Stimulated activated CD4-positive, alpha-beta T cell treated with anti-CD3 and anti-CD28 coated beads, TNF-alpha, amount 100 ng/mL, for 4 hours (primary cell): ENCODE measurements around the gene OR7D2.
A peak's percentile ranks its signal among the peaks of the same experiment; 100 is the strongest.
"Not testable (repeated sequence)": the region's sequence is repeated elsewhere in the genome, so short reads cannot be mapped to it uniquely, and the experiment has no call there.

Experiments
- DNase-seq, 3 experiments: peaks; one replicate each; pipeline ENCODE4 v3.0.0-alpha.2; 2020; ENCODE audit warnings: low read depth in 3 of 3

OR7D2 gene

DNA sequence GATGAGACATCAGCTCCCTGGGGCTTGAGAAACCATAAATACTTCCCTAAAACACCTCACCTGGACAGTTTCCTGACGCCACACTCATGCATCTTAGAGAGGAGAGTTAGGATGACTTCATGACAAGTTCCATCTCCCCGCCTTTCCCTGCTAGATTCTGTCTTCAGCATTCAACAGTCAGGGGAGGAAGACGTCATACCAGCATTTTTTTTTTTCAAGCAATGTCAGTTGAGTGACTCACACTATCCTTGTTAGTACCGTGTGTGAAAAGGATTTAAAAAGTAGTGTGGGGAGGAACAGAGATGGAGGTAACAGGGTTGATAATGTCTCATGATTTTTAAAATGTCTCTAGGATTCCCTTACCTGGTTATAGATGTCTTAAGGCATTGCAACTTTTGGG, at the start of gene OR7D2:
TSS of gene OR7D2 (plus strand) at position 79 of the 400 bp plus-strand sequence. CDS start 6,803 bp downstream, outside the sequence.
- DNase-seq, result no peak

DNA sequence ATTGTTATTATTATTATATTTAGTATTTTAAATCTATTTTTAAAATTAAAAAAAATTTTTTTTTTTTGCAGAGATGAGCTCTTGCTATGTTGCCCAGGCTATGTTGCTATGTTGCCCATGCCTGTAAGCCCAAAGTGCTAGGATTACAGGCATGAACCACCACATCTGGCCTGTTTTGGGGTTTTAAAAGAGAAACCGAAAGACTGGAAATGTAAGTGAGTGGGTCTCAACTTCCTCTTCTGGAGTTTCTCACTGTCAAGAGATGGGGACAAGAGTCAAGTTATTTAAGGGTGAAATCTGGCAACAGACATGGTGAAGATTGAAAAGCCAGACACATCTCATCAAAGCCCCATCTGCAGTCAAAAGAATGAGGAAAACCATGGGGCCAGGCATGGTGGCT, 47.8 kb upstream of the OR7D2 start:
- DNase-seq, result no peak

DNA sequence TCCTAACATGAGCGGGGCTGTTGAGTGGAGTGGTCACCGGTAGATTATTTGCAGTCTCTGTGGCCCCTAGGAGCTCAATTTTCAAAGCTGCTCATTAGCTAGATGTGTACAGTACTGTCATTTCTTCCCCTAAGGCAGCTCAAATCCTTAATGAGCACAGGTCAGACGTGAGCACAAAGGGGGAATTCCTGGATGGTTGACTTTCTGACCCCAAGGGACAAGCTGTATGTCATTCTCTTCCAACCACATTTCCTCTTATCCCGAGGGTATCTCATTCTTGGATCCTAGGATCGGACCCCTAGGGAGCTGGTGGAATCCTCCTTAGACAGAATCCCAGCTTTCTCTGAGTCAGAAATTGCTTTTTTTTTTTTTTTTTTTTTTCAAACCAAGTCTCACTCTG, 46.4 kb upstream of the OR7D2 start:
- no peak for DNase-seq

DNA sequence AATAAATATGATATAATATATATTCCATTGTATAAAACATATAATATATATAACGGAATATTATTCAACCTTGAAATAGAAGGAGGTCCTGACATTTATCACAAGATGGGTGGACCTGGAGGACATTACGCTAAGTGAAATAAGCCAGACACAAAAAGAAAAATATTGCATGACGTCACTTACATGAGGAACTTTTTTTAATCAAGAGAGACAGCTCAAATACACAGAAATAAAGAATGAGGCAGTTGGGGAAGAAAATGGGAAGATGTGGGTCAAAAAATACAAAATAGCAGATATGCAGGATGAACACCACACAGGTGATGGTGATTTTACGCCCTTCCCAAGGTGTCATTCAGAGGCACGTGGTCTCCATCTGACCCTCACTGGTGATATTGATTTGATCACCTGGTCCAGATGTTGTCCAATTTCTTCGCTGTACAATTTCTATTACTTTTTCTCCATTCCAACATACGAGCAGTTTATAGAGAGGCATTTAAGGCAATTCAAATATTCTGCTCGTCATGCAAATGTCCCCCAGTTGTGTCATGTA, 39.1 kb upstream of the OR7D2 start:
- DNase-seq, result no peak

DNA sequence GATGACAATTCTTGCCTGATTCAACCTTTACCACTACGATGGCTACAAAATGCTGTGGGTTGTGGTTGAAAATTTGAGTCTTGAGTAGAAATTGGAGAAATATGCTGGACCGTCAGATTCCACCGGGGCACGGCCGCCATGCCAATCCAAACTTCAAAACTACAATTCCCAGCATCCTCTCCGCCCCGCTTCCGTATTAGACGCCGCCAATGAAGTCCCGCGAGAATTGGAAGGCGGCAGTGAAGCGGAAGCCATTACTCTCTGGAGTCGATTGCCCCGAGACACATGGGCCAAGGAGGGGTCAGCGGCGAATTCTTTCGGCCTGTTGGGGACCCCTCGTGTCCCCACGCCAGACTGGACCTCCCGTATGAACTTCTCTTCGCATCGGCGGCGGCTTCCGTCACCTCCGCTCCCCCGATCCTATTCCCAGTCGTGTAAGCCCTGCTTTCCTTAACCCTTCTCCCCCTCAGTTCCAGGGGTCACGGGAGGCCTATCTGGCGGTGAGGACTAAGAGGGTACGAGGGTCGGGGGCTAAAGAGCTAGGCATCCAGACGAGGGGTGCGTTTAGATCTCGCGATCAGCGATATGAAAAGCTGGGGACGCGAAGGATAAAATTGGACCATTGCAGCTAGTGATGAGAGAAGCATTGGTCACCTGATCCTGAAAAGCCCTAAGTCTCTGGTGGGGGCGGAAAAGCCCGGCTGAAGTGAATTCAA, 38.5 kb upstream of the OR7D2 start, which contains the start of gene ZNF317:
TSS of gene ZNF317 (plus strand) at position 239 of the 716 bp plus-strand sequence. CDS start 15,620 bp downstream, outside the sequence.
- peak; percentile 72 to 82 (median 82) for DNase-seq

DNA sequence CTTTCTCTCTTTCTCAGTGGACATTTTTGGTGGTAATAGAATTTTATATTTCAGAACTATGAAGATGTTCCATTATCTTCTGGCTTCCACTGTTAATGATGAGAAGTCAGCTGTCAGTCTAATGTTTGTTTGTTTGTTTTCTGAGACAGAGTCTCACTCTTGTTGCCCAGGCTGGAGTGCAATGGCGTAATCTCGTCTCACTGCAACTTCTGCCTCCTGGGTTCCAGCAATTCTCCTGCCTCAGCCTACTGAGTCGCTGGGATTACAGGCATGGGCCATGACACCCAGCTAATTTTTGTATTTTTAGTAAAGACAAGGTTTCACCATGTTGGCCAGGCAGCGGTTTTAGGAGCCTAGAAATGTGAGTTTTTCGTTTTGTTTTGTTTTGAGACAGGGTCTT, 33.9 kb upstream of the OR7D2 start:
- no peak for DNase-seq

DNA sequence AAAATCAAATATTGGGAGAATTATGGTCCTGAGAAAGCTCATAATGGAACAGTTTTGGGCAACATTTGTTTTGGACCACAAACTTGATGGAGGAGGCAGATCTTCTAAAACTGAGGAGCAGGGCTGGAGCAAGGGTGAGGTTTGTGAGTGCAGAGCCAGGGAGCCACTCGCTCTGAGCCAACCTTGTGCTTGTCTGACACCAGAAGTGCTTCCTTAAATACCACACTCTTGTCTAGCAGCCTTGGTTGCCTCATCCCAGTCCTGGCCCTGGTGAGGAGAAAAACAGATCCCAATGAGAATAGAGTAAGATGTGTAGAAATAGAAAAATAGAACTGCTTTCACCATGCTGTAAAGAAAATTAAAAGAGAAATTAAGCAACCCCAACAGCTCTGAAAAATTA, 31.9 kb upstream of the OR7D2 start:
- no peak for DNase-seq

DNA sequence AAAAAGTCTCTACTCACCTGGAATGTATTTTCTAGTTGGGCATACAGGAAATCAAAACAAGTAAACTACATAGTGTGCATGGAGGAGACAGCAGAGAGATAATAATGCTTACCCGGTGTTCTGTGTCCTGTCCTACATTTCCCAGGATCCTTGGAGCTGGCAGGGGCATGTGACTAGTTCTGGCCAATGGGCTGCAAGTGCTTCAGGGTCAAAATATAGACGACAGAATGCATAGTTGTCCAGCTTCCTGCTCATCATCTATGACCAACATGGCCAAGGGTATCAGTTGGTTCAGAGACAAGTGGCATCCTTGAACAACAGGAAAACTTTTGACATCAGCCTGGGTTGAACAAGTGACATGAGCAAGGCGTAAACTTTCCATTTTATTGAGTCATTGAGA, 30.1 kb upstream of the OR7D2 start:
- DNase-seq, result no peak

DNA sequence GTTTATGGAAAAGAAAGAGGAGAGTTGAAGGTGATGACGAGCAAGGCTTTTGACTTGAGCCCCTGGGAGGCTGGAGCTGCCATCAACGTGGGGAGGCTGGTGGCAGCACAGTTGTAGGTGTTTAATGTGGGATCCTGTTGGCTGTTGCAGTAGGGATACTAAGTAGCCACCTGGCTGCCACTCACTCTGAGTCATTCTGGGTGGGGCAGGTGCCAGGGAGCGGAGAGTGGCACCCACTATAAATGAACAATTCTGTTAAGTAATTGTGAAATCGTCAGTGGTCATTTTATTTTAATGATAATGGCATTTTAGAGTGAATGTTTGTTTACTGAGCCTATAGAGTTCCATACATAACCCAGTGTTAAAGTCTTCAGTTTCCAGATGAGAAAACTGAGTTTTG, 28.8 kb upstream of the OR7D2 start:
- DNase-seq, result no peak

DNA sequence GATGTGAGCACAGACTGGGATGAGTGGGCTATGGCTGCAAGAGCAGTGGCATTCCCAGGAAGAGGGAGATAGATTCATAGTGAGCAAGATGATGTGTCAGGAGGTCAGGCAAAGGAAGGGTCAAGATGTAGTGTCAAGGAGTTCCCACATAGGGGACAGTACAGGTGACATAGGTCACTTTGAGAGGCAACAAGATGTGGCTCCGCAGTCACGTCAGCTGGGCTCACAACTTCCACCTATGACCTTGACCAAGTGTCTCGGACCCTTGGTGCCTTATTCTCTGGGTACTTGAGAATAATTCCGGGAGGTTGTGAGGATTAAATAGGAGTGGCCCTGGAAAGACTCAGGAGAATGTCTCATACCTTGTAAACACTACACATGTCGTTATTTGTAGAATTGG, 28.1 kb upstream of the OR7D2 start:
- no peak for DNase-seq

DNA sequence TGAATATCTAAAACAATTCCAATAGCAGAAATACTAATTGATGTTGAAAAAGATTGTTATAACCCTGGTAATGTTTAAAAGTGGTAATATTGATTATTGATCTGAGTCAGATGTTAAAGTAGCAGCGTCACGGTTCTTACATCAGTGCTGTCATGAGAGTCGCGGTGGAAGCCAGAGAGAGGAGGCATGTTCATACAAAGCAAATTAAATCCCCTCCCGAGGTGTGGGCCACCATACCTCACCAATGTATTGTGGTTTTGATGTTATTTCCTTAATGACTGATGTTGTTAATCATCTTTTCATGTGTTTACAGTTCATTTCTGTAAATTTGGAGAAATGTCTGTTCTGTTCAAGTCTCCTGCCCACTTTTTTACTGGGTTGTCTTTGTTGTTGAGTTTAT, 27.4 kb upstream of the OR7D2 start:
- DNase-seq, result no peak

DNA sequence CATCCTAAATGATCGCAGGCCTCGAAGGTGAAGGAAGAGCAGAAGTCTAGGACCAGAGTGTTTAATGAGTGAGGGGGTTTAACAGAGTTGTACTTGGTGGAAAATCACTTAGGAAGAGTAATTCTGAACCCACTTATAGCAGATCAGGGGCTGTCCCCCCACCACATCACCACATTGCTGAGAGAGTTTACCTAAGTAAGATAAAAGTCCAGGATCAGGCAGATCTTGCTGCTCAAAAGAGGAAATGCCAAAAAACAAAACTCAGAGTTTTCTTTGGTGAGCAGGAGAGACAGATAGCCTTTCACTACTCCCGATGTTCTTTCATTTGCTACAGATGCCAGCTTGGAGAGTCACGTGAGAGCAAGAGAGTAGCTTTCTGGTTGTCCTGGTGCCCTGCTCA, 23.2 kb upstream of the OR7D2 start:
- no peak for DNase-seq

DNA sequence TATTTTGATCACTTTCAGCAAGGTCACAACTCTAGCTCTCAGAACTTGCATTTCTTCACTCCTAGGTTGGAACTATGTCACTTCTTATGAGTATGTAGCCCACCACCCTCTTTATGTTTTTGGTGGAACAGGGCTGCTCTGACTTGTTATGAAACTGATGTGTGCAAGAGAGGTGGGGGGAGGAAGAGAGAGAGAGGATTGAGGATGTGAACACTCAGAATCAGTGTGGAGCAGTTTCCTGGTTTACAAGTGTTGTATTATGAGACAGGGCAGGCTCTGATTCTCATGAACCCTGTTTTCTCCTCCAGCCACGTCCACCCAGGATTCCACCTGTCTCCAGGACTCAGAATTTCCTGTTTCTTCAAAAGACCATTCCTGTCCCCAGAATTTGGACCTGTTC, 22.5 kb upstream of the OR7D2 start:
- DNase-seq, result no peak

DNA sequence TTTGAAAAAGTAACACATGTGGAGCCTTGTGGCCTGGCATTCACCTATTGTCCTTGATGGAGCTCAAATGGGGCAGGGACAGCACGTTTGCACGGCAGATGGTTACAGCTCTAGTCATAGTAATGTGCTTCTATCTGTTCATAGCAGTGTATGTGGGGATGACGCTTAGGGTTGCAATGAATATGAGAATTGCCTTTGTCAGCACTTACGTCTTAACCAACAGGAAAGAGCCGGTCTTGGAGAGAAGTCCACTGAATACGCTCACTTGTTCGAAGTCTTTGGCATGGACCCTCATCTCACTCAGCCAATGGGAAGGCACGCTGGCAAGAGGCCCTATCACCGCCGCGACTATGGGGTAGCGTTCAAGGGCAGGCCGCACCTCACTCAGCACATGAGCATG, 18.9 kb upstream of the OR7D2 start:
- no peak for DNase-seq

DNA sequence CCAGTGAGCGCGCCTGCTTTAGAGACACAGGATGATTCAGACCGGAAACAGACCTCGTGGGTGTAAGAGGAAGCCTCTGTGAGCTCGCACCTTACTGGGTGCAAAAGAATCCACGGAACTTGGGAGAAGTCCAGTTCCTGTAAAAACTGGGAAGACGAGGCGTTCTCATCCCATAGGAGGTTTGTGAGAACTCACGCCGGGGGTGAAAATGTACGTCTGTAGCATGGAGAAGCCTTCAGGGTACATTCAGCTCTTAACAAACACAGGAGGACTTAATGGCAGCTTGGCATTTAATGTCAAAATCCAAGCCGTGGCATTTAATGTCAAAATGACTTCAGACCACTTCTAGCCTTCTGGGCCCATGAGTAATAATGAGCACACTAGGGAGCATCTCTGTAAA, 17.4 kb upstream of the OR7D2 start:
- DNase-seq, result no peak

DNA sequence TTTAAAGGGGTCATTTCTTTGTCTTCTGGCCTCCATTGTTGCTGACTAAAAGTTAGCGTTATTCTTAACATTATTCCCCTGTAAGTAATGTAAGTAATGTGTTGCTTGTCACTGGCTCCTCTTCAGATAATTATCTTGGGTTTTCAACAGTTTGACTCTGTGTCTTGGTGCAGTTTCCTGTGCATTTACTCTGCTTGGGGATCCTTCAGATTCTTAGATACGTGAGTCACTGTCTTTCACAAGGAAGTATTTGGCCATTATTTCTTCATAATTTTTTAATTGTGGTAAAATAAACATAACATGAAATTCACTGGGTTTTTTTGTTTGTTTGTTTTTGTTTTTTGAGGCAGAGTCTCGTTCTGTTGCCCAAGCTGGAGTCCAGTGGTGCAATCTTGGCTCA, 13.5 kb upstream of the OR7D2 start:
- DNase-seq, result no peak

DNA sequence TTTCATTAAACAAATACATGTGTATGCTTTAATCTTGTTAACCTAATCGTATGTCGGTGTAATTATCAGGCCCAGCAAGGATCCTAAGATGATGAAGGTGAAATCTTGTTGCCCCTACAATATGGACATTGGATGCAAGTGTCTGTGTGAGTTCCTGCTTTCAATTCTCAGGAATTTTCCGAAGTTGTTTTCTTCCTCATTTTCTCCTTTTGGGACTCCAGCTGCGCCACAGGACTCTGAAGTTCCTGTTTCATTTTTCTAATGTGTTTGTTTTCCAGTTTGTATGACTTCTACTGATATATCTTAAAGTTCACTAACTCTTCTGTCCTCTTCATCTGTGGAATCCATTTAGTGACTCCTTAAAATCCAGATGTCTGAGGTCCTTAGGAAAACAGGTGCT, 11.9 kb upstream of the OR7D2 start:
- DNase-seq, result no peak

DNA sequence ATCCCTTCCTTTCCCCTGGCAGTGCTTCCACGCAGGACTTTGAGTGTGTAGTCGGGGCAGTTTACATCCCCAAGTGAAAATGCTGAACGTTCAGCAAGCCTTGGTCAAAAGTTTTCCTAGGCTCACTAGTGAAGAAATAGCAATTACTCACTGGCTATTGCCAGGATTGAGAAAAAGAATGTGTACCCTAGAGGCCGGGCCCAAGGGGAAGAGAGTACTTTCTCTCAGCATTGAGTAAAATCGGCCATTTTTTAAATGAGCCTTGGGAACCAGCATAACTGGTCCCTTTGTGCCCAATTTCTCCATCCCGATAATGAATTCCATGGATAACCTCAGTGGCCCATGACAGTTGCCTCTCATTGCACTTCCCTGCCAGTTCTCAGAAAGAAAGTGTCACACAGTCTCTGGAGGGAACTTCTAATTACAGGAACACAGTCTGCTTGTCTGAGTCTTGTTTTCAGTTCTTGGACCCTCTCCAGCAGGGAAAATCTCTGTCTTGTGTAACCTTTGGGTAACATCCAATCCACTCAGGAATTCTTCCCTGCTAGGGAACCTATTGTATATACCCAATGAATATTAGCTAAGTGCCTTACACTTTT, 7.3 kb upstream of the OR7D2 start:
- DNase-seq, result no peak

DNA sequence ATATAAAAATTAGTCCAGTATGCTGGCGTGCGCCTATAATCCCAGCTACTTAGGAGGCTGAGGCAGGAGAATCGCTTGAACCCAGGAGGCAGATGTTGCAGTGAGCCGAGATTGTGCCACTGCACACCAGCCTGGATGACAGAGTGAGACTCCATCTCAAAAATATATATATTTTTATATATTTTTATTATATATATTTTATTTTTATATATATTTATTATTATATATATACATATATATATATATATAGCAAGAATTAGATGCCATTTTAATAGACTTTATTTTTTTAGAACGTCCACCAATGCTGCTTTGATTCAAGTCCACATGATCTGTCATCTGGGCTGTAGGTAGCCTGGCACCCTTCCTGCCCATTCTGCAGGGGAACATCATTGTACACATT, 3.5 kb upstream of the OR7D2 start:
- DNase-seq, result no peak

DNA sequence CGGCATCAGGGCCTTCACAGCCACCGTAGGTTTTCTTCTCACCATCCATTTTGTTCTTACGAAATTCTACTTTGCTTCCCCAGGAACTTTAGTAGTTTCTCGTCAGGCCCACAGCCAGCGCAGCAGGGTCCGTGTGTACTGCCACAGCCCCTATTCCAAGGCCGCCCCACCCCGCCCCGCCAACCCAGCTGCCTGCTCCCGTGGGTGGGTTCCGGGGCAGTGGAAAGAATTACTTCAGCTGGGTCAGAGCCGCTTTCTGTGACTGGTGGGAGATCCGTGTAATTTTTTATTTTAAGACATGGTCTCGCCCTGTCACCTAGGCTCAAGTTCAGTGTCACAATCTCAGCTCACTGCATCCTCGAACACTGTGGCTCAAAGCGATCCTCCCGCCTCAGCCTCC, 4.2 kb downstream of the OR7D2 start:
- DNase-seq, result no peak

DNA sequence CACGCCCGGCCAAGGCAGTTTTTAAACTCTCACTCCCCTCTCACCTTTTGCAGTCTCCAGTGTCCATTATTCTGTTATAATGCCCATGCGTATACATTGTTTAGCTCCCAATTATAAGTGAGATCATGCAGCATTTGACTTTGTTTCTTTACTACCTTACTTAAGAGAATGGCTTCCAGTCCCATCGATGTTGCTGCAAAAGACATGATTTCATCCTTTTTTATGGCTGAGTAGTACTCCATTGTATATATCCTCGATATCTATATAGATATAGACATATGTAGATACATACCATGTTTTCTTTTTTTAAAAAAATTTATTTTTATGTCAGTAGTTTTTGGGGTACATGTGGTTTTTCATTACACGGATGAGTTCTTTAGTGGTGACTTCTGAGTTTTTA, 8.4 kb downstream of the OR7D2 start:
- DNase-seq, result no peak

DNA sequence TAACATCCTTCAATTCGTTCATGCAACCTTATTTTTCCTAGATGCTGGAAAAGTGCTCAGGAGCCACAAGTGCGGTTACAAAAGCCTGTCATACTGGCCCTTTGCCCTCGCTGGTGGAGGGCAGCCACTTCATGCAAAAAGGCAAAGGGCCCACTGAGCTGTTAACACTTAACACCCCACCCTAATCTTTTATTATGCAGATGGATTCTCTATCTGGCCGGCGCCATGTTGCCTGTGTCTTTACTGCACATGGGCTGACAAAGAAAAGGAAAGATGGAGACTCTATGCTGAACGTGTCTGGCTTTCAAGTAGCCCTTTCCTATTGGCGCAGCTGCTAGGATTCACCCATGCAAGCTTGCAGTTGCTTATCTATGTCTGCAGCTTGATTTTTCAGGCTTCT, 10.8 kb downstream of the OR7D2 start:
- no peak for DNase-seq

DNA sequence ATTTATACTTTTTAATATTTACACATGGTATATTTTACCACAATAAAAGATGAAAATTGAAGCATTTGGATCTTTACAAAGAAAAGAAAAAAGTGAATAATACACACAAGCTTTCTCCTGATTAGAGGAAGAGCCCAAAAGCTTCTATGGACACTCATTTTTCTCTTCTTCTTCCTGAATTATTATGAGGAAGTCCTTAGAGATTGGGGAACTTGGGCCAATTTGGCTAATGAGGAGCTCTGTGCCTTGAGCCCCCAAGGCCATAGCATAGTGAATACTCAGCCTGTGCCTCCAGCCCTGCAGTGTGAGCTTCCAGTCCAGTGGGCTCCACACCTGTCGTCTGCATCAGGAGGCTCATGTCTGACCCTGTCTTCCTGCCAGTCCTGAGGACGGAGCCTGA, 19.3 kb downstream of the OR7D2 start:
- DNase-seq, result not testable (repeated sequence)
